Breast epithelium (tissue), 4 donors: ENCODE measurements around the gene RAB3A. TPM values are rescaled to one million over a fixed set of nuclear protein-coding genes. Genes with fewer than 3 reads are reported as not detected.

Source experiments
- DNase-seq, 2 donors: peaks; one replicate each; pipeline ENCODE4 v3.0.0-alpha.2; 2019; ENCODE audit warnings: low spot score in 2 of 2
- H3K27ac ChIP-seq, 2 donors: fragments of 200-600 bp; sonication (generic) in 1 of 2; one replicate each; pipeline ENCODE4 v1.5.1; 2016 to 2019; ENCODE audit warnings: mild to moderate bottlenecking in 1 of 2
- H3K27me3 ChIP-seq, 2 donors: fragments of 200-600 bp; sonication (generic) in 1 of 2; one replicate each; pipeline versions ENCODE4 v1.5.1 to v1.6.0; 2017 to 2019; ENCODE audit warnings: control low read depth in 1 of 2, mild to moderate bottlenecking in 1 of 2
- H3K36me3 ChIP-seq: fragments of 200-600 bp; one replicate; pipeline ENCODE4 v1.5.1; 2019
- H3K4me1 ChIP-seq, 2 donors: fragments of 200-600 bp; sonication (generic); one replicate each; pipeline ENCODE4 v1.5.1; 2016 to 2019; ENCODE audit warnings: control low read depth in 1 of 2
- H3K4me3 ChIP-seq, 3 donors: fragments of 200-600 bp; sonication (generic); 1 replicate in 2 of 3; 2 replicates in 1 of 3; pipeline ENCODE4 v1.5.1; 2016 to 2019; ENCODE audit warnings: mild to moderate bottlenecking in 3 of 3, moderate library complexity in 2 of 3
- H3K9me3 ChIP-seq, 2 donors: fragments of 200-600 bp; sonication (generic) in 1 of 2; one replicate each; pipeline ENCODE4 v1.5.1; 2016 to 2019; ENCODE audit warnings: control low read depth in 1 of 2
- CTCF ChIP-seq, 3 donors: fragments of 450-650 bp; IDR thresholded peaks; one replicate each; pipeline ENCODE4 v1.5.1; 2016 to 2017; ENCODE audit warnings: antibody characterized with exemption in 3 of 3, mild to moderate bottlenecking in 3 of 3, moderate library complexity in 3 of 3
- POLR2A ChIP-seq: fragments of 450-650 bp; IDR thresholded peaks from one replicate; pipeline ENCODE4 v1.6.1; 2016; ENCODE audit warnings: antibody characterized with exemption, mild to moderate bottlenecking, moderate library complexity
- POLR2AphosphoS5 ChIP-seq, 3 donors: sonication (generic); formaldehyde crosslinking; IDR thresholded peaks; one replicate each; pipeline ENCODE4 v1.6.1; 2017; ENCODE audit warnings: antibody characterized with exemption in 3 of 3
- intact Hi-C: fragments of 100-400 bp; cut with DNase I; formaldehyde crosslinking; loops from one replicate; pipeline ENCODE4 v1.15.1; 2023; ENCODE audit warnings: low total_unique reads
- total RNA-seq, 3 donors: library from RNA; depleted of rRNA; stranded (reverse); fragments of >200 nt; gene quantifications; one replicate each; pipeline ENCODE4 v1.1.0, GENCODE V29; 2016

The RAB3A gene, protein sequence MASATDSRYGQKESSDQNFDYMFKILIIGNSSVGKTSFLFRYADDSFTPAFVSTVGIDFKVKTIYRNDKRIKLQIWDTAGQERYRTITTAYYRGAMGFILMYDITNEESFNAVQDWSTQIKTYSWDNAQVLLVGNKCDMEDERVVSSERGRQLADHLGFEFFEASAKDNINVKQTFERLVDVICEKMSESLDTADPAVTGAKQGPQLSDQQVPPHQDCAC
- 1 to 10 TPM in 2 of 3 donors, under 1 TPM in 1; 0.66 to 1.2 (median 1.1) TPM for total RNA-seq

DNA sequence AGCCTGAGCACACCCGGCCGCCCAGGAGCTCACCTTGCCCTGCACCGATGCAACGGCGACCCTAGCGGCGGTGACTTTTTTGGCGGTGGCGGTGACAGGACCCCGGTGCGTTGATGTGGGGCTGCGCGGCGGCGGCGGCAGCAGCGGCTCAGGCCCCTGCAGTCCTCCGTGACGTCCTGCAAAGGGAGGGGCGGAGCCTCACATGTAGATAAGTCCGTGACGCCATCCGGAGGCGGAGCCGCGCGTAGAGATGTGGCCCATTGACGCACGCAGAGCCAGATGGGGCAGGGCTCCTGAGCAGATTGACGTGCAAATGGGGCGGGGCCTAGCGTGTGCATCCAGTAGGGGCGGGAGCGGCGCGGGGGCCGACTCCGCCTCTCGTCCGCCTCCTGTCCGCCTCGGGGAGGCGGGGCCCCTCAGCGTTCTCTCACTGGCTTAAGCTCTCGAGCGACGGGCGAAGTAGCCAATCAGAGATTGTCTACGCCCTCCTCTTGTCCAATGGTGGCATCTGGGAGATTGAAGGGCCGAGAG, at the start of gene RAB3A:
TSS of gene RAB3A (minus strand) at position 180 of the 531 bp plus-strand sequence. CDS start 1,302 bp downstream, outside the sequence.
- Histone ChIP-seq H3K4me1 (peaks cover 0 to 17% of the 10 kb centered on the region in 2 donors), H3K36me3 (no peaks in the 10 kb centered on the region), H3K4me3 (peak within 1 kb of the TSS; percentile 56 to 77 (median 74)), H3K27me3 (no peaks in the 10 kb centered on the region), H3K9me3 (no peaks in the 10 kb centered on the region), H3K27ac (peak within 1 kb of the TSS; percentile 96 to 99)
- TF ChIP-seq POLR2A (no peak), POLR2AphosphoS5 (IDR thresholded peaks at IDR 0.05) (peak in 2 of 3 donors; percentile 7 to 13), CTCF (IDR thresholded peaks at IDR 0.05) (no peak)
- DNase-seq: peak; percentile 99 to 100
- intact Hi-C loops: loop anchor here (1.0 kb wide), 1 partner anchor 52 kb away; no protein-coding TSS in a partner anchor

DNA sequence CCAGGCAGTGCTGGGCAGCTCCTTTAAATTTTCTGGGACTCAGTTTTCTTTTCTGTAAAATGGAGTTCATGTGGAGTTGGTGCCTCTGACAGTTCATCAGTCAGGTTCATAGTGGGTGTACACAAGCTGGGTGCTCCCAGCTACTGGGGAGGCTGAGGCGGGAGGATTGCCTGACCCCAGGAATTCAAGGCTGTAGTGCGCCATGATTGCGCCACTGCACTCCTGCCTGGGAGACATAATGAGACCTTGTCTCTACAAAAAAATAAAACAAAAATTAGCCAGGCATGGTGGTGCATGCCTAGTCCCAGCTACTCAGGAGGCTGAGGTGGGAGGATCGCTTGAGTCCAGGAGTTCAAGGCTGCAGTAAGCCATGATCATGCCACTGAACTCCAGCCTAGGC, 49.3 kb upstream of the RAB3A start:
- Histone ChIP-seq H3K27me3 (no peaks in the 10 kb centered on the region), H3K27ac (no peak overlapping the region), H3K4me3 (no peak overlapping the region), H3K36me3 (peaks cover 7% of the 10 kb centered on the region), H3K9me3 (no peaks in the 10 kb centered on the region), H3K4me1 (no peaks in the 10 kb centered on the region)
- intact Hi-C loops: no loop called here
- TF ChIP-seq CTCF (IDR thresholded peaks at IDR 0.05): no peak
- TF ChIP-seq POLR2AphosphoS5 (IDR thresholded peaks at IDR 0.05): no peak
- no peak for TF ChIP-seq POLR2A
- no peak for DNase-seq

DNA sequence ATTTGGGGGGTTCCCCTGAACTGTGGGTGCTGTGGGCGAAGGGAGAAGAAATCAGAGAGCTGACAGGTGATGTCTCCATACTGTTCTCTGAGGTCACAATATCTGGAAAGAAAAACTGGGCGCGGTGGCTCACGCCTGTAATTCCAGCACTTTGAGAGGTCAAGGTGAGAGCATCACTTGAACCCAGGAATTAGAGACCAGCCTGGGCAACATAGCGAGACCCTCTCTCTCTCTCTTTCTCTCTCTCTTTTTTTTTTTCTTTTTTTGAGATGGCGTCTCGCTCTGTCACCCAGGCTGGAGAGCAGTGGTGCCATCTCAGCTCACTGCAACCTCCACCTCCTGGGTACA, 48.5 kb upstream of the RAB3A start:
- H3K36me3 ChIP-seq: peaks cover 4% of the 10 kb centered on the region
- H3K9me3 ChIP-seq: no peaks in the 10 kb centered on the region
- TF ChIP-seq POLR2A (no peak), POLR2AphosphoS5 (IDR thresholded peaks at IDR 0.05) (no peak), CTCF (IDR thresholded peaks at IDR 0.05) (no peak)
- intact Hi-C loops: no loop called here
- DNase-seq: no peak
- H3K4me1 ChIP-seq: no peaks in the 10 kb centered on the region
- H3K4me3 ChIP-seq: no peak overlapping the region
- no peak overlapping the region for H3K27ac ChIP-seq
- no peaks in the 10 kb centered on the region for H3K27me3 ChIP-seq

- intact Hi-C loops: no loop called here
These were observed 47.9 kb upstream of the RAB3A start for GRCh38 chr19:18251587-18252369.

More at GRCh38 chr19:18251587-18252369, 47.9 kb upstream of the RAB3A start:
- Histone ChIP-seq H3K4me1 (no peaks in the 10 kb centered on the region), H3K27me3 (no peaks in the 10 kb centered on the region), H3K4me3 (no peak overlapping the region), H3K36me3 (no peaks in the 10 kb centered on the region), H3K9me3 (no peaks in the 10 kb centered on the region), H3K27ac (no peak overlapping the region)
- peak; percentile 61 to 79 for DNase-seq
- TF ChIP-seq POLR2A: no peak
- peak; percentile 97 for TF ChIP-seq CTCF (IDR thresholded peaks at IDR 0.05)
